ENCODE measurements around the gene L3MBTL1.

The L3MBTL1 gene

GRCh38 chr20:43513372-43513930 is 6.0 kb downstream of the L3MBTL1 start:
- H2AFZ ChIP-seq (ENCODE audit: low read length): peak overlapping the region; percentile 74
- peak overlapping the region; percentile 49; the same call in 1 of the 2 replicates for H3K9ac ChIP-seq (ENCODE audit: low read length)
- no peaks in the 10 kb centered on the region for H3K36me3 ChIP-seq (replicated peaks; ENCODE audit: insufficient read depth, low read length)
- H3K79me2 ChIP-seq (ENCODE audit: low read length): no peaks in the 10 kb centered on the region
- no peaks in the 10 kb centered on the region for H3F3A ChIP-seq (ENCODE audit: insufficient read depth, low read length)
- no peaks in the 10 kb centered on the region for H3K9me2 ChIP-seq (replicated peaks; ENCODE audit: insufficient read depth, low read length)
- TF ChIP-seq EZH2phosphoT487 (IDR thresholded peaks at IDR 0.05; ENCODE audit: low read length) (no peak), CTCF (IDR thresholded peaks at IDR 0.05; ENCODE audit: low read length) (no peak), EZH2 (optimal IDR thresholded peaks at IDR 0.05; ENCODE audit: low read depth, low read length) (no peak)
- no peak for DNase-seq
- H3K4me1 ChIP-seq (ENCODE audit: low read length): no peaks in the 10 kb centered on the region
- H3K27me3 ChIP-seq (replicated peaks; ENCODE audit: insufficient read depth, low read length): no peaks in the 10 kb centered on the region
- H4K20me1 ChIP-seq (ENCODE audit: insufficient read depth, low read length): no peaks in the 10 kb centered on the region
- H3K4me3 ChIP-seq (ENCODE audit: low read length): peak overlapping the region; percentile 62
- H3K27ac ChIP-seq (ENCODE audit: low read length): no peak overlapping the region
- H3K4me2 ChIP-seq (ENCODE audit: low read depth, low read length): peak overlapping the region; percentile 64
- H3K9me3 ChIP-seq (replicated peaks; ENCODE audit: insufficient read depth, low read length): no peaks in the 10 kb centered on the region

GRCh38 chr20:43513931-43514647 is 6.6 kb downstream of the L3MBTL1 start:
- Histone ChIP-seq H3K9ac (ENCODE audit: low read length) (peak overlapping the region; percentile 77), H3K27ac (ENCODE audit: low read length) (peak overlapping the region; percentile 31; the same call in 1 of the 2 replicates), H3F3A (ENCODE audit: insufficient read depth, low read length) (no peaks in the 10 kb centered on the region), H3K36me3 (replicated peaks; ENCODE audit: insufficient read depth, low read length) (no peaks in the 10 kb centered on the region), H2AFZ (ENCODE audit: low read length) (peak overlapping the region; percentile 91), H3K9me3 (replicated peaks; ENCODE audit: insufficient read depth, low read length) (no peaks in the 10 kb centered on the region), H3K79me2 (ENCODE audit: low read length) (no peaks in the 10 kb centered on the region), H3K9me2 (replicated peaks; ENCODE audit: insufficient read depth, low read length) (no peaks in the 10 kb centered on the region), H3K27me3 (replicated peaks; ENCODE audit: insufficient read depth, low read length) (no peaks in the 10 kb centered on the region), H3K4me2 (ENCODE audit: low read depth, low read length) (peak overlapping the region; percentile 64), H4K20me1 (ENCODE audit: insufficient read depth, low read length) (no peaks in the 10 kb centered on the region), H3K4me1 (ENCODE audit: low read length) (no peaks in the 10 kb centered on the region), H3K4me3 (ENCODE audit: low read length) (peak overlapping the region; percentile 77)
- no peak for TF ChIP-seq EZH2 (optimal IDR thresholded peaks at IDR 0.05; ENCODE audit: low read depth, low read length)
- TF ChIP-seq CTCF (IDR thresholded peaks at IDR 0.05; ENCODE audit: low read length): peak; percentile 40
- no peak for TF ChIP-seq EZH2phosphoT487 (IDR thresholded peaks at IDR 0.05; ENCODE audit: low read length)
- peak; percentile 98 for DNase-seq

GRCh38 chr20:43514648-43514999 is 7.1 kb downstream of the L3MBTL1 start:
- Histone ChIP-seq H3K27ac (ENCODE audit: low read length) (peak overlapping the region; percentile 31; the same call in 1 of the 2 replicates), H2AFZ (ENCODE audit: low read length) (peak overlapping the region; percentile 91), H3K9ac (ENCODE audit: low read length) (peak overlapping the region; percentile 77), H3K4me2 (ENCODE audit: low read depth, low read length) (peak overlapping the region; percentile 64), H3F3A (ENCODE audit: insufficient read depth, low read length) (no peaks in the 10 kb centered on the region), H3K4me1 (ENCODE audit: low read length) (no peaks in the 10 kb centered on the region), H3K27me3 (replicated peaks; ENCODE audit: insufficient read depth, low read length) (no peaks in the 10 kb centered on the region), H3K79me2 (ENCODE audit: low read length) (no peaks in the 10 kb centered on the region), H3K9me2 (replicated peaks; ENCODE audit: insufficient read depth, low read length) (no peaks in the 10 kb centered on the region), H3K36me3 (replicated peaks; ENCODE audit: insufficient read depth, low read length) (no peaks in the 10 kb centered on the region), H4K20me1 (ENCODE audit: insufficient read depth, low read length) (no peaks in the 10 kb centered on the region), H3K9me3 (replicated peaks; ENCODE audit: insufficient read depth, low read length) (no peaks in the 10 kb centered on the region), H3K4me3 (ENCODE audit: low read length) (peak overlapping the region; percentile 77)
- no peak for DNase-seq
- TF ChIP-seq CTCF (IDR thresholded peaks at IDR 0.05; ENCODE audit: low read length) (no peak), EZH2phosphoT487 (IDR thresholded peaks at IDR 0.05; ENCODE audit: low read length) (no peak), EZH2 (optimal IDR thresholded peaks at IDR 0.05; ENCODE audit: low read depth, low read length) (no peak)
